Lung (tissue), 12 donors: ENCODE results near the gene AMZ1. TPM values are rescaled to one million over a fixed set of nuclear protein-coding genes. Genes with fewer than 3 reads are reported as not detected.

Experiments
- ATAC-seq: fragments of 200-7000 bp; cut with Tn5 transposase; one replicate; pipeline ENCODE4 v1.9.1; 2020; ENCODE audit warnings: moderate number of reproducible peaks; ENCODE audit not compliant: insufficient read depth, low FRiP score
- DNase-seq, 3 donors: peaks; one replicate each; pipeline ENCODE4 v3.0.0-alpha.2; 2013 to 2017
- H3K27ac ChIP-seq, 2 donors: one replicate each; pipeline ENCODE4 v1.5.1; 2013; ENCODE audit warnings: mild to moderate bottlenecking in 2 of 2, moderate library complexity in 2 of 2, control low read depth in 1 of 2, inconsistent platforms in 1 of 2, low read depth in 1 of 2, low read length in 1 of 2
- H3K27me3 ChIP-seq, 3 donors: one replicate each; pipeline ENCODE4 v1.5.1; 2013; ENCODE audit warnings: low read length in 2 of 3; ENCODE audit not compliant: control insufficient read depth in 3 of 3, insufficient read depth in 3 of 3
- H3K36me3 ChIP-seq, 4 donors: one replicate each; pipeline ENCODE4 v1.5.1; 2013; ENCODE audit warnings: low read length in 4 of 4, mild to moderate bottlenecking in 1 of 4, moderate library complexity in 1 of 4; ENCODE audit not compliant: control insufficient read depth in 4 of 4, insufficient read depth in 4 of 4
- H3K4me1 ChIP-seq, 5 donors: one replicate each; pipeline ENCODE4 v1.5.1; 2013; ENCODE audit warnings: low read length in 5 of 5, mild to moderate bottlenecking in 2 of 5, moderate library complexity in 1 of 5; ENCODE audit not compliant: control insufficient read depth in 5 of 5, insufficient read depth in 5 of 5
- H3K4me3 ChIP-seq: one replicate; pipeline ENCODE4 v1.5.1; 2013; ENCODE audit warnings: mild to moderate bottlenecking, control low read depth, moderate library complexity
- H3K9ac ChIP-seq, 2 donors: one replicate each; pipeline ENCODE4 v1.5.1; 2013; ENCODE audit warnings: low read length in 2 of 2, control low read depth in 1 of 2; ENCODE audit not compliant: insufficient read depth in 1 of 2
- H3K9me3 ChIP-seq, 4 donors: one replicate each; pipeline ENCODE4 v1.5.1; 2013; ENCODE audit warnings: low read length in 3 of 4, mild to moderate bottlenecking in 1 of 4, moderate library complexity in 1 of 4; ENCODE audit not compliant: control insufficient read depth in 4 of 4, insufficient read depth in 3 of 4
- CTCF ChIP-seq: IDR thresholded peaks from 2 replicates; pipeline ENCODE4 v1.5.1; 2012; ENCODE audit warnings: mild to moderate bottlenecking; ENCODE audit errors: control extremely low read depth, extremely low read depth
- WGBS, 2 donors: extraction: QIAGEN DNeasy Blood & Tissue Kit; methylation state at CpG; one replicate each; pipeline ENCODE4 v1.1.7; 2013; 5-methylcytosine and 5-hydroxymethylcytosine counted together
- polyA plus RNA-seq, 2 donors: library from polyadenylated mRNA; stranded (reverse); fragments of 200-250 nt; gene quantifications; one replicate each; pipeline ENCODE4 v1.2.1, GENCODE V29; 2013
- total RNA-seq, 2 donors: library from RNA; depleted of rRNA in 1 of 2; stranded (reverse); fragments of >200 nt in 1 of 2; gene quantifications; one replicate each; pipeline ENCODE4 v1.2.1, GENCODE V29; 2014 to 2021
- donor health status: control.
- donor health status: control.
- donor health status: Bipolar disorder and iron deficiency.
- donor health status: healthy.
- donor health status: DM: yes; HTN: yes; CAD: no.

The AMZ1 gene
- total and polyA plus RNA-seq, 4 donors: 0.13 to 8.3 (median 0.52) TPM

- Histone ChIP-seq H3K4me3 (no peak overlapping the region), H3K36me3 (peaks cover 0 to 6% (median 0%) of the 10 kb centered on the region in 4 donors), H3K9me3 (no peaks in the 10 kb centered on the region), H3K27me3 (no peaks in the 10 kb centered on the region), H3K9ac (no peak overlapping the region), H3K27ac (no peak overlapping the region), H3K4me1 (peaks cover 2 to 15% (median 5%) of the 10 kb centered on the region in 5 donors)
- ATAC-seq (no peak), DNase-seq (no peak)
- no peak for TF ChIP-seq CTCF
These were observed 67.5 kb downstream of the AMZ1 start for GRCh38 chr7:2755531-2755930.

- Histone ChIP-seq H3K27me3 (no peaks in the 10 kb centered on the region), H3K36me3 (peaks cover 0 to 6% (median 1%) of the 10 kb centered on the region in 4 donors), H3K9ac (no peak overlapping the region), H3K9me3 (no peaks in the 10 kb centered on the region), H3K4me3 (no peak overlapping the region), H3K27ac (peak overlapping the region; percentile 58 to 71), H3K4me1 (peaks cover 3 to 19% (median 7%) of the 10 kb centered on the region in 5 donors)
- WGBS, 2 donors: 66 to 69% methylated on average over 11 of the region's 11 CpGs
- TF ChIP-seq CTCF: no peak
- ATAC-seq (no peak), DNase-seq (no peak)
These were observed 69.4 kb downstream of the AMZ1 start for GRCh38 chr7:2757361-2757903.

GRCh38 chr7:2757904-2758672, 70.1 kb downstream of the AMZ1 start:
- peaks cover 3 to 26% (median 9%) of the 10 kb centered on the region in 5 donors for H3K4me1 ChIP-seq
- TF ChIP-seq CTCF: no peak
- no peaks in the 10 kb centered on the region for H3K9me3 ChIP-seq
- ATAC-seq: peak; percentile 70
- no peaks in the 10 kb centered on the region for H3K27me3 ChIP-seq
- no peak overlapping the region for H3K4me3 ChIP-seq
- peak in 2 of 3 donors; percentile 44 to 64 for DNase-seq
- no peak overlapping the region for H3K9ac ChIP-seq
- WGBS, 2 donors: 36 to 42% methylated on average over 12 of the region's 12 CpGs
- peak overlapping the region; percentile 71 to 78 for H3K27ac ChIP-seq
- peaks cover 0 to 6% (median 1%) of the 10 kb centered on the region in 4 donors for H3K36me3 ChIP-seq
